ENCODE measurements around the gene MRPS35.

Gene MRPS35

GRCh38 chr12:27710592-27711316, at the start of gene MRPS35:
TSS of gene MRPS35 (plus strand) at chr12:27710832. CDS start at chr12:27710844, 12 bp downstream.
- TF ChIP-seq, protein P1, sequence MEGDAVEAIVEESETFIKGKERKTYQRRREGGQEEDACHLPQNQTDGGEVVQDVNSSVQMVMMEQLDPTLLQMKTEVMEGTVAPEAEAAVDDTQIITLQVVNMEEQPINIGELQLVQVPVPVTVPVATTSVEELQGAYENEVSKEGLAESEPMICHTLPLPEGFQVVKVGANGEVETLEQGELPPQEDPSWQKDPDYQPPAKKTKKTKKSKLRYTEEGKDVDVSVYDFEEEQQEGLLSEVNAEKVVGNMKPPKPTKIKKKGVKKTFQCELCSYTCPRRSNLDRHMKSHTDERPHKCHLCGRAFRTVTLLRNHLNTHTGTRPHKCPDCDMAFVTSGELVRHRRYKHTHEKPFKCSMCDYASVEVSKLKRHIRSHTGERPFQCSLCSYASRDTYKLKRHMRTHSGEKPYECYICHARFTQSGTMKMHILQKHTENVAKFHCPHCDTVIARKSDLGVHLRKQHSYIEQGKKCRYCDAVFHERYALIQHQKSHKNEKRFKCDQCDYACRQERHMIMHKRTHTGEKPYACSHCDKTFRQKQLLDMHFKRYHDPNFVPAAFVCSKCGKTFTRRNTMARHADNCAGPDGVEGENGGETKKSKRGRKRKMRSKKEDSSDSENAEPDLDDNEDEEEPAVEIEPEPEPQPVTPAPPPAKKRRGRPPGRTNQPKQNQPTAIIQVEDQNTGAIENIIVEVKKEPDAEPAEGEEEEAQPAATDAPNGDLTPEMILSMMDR (IDR thresholded peaks at IDR 0.05; ENCODE audit: low read depth, low read length, missing control alignments) = no peak
- H3K4me3 ChIP-seq (replicated peaks; ENCODE audit: low read depth, low read length) = peak within 1 kb of the TSS; percentile 92
- DNase-seq (ENCODE audit: extremely low read depth, low read depth) = peak; percentile 61

GRCh38 chr12:27665704-27666103, 44.9 kb upstream of the MRPS35 start:
- no peak overlapping the region for H3K4me3 ChIP-seq (replicated peaks; ENCODE audit: low read depth, low read length)
- no peak for DNase-seq (ENCODE audit: extremely low read depth, low read depth)
- TF ChIP-seq, protein P1 (IDR thresholded peaks at IDR 0.05; ENCODE audit: low read depth, low read length, missing control alignments) = no peak

- TF ChIP-seq, protein P1 (IDR thresholded peaks at IDR 0.05; ENCODE audit: low read depth, low read length, missing control alignments) = no peak
- no peak for DNase-seq (ENCODE audit: extremely low read depth, low read depth)
Measured at GRCh38 chr12:27666510-27666909, 44.1 kb upstream of the MRPS35 start.

GRCh38 chr12:27667540-27667939, 43.1 kb upstream of the MRPS35 start:
- no peak for DNase-seq (ENCODE audit: extremely low read depth, low read depth)
- TF ChIP-seq, protein P1 (IDR thresholded peaks at IDR 0.05; ENCODE audit: low read depth, low read length, missing control alignments) = no peak
- no peak overlapping the region for H3K4me3 ChIP-seq (replicated peaks; ENCODE audit: low read depth, low read length)

More at GRCh38 chr12:27666510-27666909, 44.1 kb upstream of the MRPS35 start:
- H3K4me3 ChIP-seq (replicated peaks; ENCODE audit: low read depth, low read length) = no peak overlapping the region

DNA sequence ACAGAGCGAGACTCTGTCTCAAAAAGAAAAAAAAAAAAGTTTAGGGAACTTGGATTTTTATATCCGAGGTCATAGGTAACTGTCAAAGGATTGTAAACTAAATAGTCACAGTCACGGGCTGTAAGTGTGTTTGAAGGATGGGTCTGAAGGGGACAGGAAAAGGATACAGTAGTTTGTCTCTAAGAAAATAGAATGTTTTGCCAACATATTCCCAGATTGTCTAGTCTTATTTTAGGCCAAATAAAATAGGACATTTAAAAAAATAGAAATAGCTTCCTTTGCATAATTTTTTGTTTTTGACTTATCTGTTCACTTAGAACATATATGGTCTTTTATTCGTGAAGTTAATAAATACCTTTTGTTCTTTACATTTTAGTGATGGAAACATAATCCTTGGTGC, 38.6 kb upstream of the MRPS35 start:
- H3K4me3 ChIP-seq (replicated peaks; ENCODE audit: low read depth, low read length) = no peak overlapping the region
- TF ChIP-seq, protein P1 (IDR thresholded peaks at IDR 0.05; ENCODE audit: low read depth, low read length, missing control alignments) = no peak
- DNase-seq (ENCODE audit: extremely low read depth, low read depth) = no peak

- TF ChIP-seq, protein P1 (IDR thresholded peaks at IDR 0.05; ENCODE audit: low read depth, low read length, missing control alignments) = no peak
- no peak for DNase-seq (ENCODE audit: extremely low read depth, low read depth)
- H3K4me3 ChIP-seq (replicated peaks; ENCODE audit: low read depth, low read length) = no peak overlapping the region
Measured at GRCh38 chr12:27672643-27673042, 38.0 kb upstream of the MRPS35 start.

Measured in HFF-Myc (cell line).